ENCODE results near the gene ZIC1.

ZIC1 gene

DNA sequence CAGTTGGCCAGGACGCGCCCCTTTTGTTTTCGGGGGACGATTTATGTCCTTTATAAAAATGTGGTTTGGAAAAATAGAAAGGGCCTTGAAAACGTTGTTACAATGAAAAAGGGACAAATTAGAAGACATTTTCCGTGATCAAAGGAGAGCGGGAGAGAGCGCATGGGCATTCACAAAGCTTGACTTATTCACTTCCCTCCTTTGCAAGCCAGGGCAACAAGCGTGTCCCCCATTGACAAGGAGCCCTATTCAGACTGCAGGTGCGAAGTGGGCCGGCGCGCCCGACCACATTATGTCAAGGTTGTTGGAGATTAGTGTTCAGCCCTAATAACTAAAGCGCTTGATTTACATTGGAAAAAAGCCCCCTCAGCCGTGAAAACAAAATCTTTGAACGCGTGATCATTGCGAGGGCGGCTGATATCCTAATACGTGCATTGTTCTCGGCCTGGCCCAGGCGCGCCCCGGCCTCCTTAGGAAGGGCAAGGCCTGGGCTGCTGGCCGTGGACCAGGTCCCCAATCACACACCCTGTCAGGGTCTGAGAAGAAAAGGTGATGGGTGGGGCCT, 28.7 kb upstream of the ZIC1 start:
- DNase-seq (ENCODE audit: low read depth): no peak

DNA sequence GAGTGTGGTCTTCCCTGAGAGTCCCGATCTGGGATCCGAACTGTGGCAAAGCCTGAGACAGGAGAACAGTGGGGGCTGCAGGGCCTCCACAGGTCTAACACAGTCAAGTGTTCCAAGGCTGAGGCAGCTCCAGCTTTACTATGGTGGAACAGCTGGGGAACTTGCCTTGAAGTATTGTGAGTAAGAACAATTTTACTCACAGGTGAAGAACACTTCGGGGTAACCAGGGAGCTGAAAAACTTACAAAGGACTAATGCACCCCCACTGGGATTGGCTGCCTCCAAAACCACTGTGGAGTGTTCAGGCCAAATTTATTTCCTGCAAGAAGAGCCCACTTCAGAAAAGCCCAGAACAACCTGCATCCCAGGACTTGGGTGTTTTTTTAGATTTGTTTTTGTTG, 28.2 kb upstream of the ZIC1 start:
- no peak for DNase-seq (ENCODE audit: low read depth)

DNA sequence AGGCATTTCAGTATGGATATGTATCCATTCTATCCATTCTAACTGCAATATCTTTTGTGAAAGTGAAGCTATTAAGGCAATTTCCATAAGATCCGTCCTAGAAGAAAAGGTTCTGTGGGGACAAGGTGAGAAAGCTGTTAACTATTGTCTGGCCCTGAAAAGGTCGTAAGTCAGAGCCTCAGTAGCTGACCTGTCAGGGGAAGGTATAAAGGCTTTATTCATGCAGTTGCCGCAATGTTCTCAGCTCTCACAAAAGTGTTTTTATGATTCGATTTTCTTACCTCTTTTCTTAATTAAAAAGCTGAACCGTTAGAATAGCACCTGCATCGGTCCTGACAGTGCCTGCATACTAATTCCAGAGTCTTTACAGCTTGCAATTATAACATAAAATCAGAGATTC, 27.6 kb upstream of the ZIC1 start:
- DNase-seq (ENCODE audit: low read depth): no peak

DNA sequence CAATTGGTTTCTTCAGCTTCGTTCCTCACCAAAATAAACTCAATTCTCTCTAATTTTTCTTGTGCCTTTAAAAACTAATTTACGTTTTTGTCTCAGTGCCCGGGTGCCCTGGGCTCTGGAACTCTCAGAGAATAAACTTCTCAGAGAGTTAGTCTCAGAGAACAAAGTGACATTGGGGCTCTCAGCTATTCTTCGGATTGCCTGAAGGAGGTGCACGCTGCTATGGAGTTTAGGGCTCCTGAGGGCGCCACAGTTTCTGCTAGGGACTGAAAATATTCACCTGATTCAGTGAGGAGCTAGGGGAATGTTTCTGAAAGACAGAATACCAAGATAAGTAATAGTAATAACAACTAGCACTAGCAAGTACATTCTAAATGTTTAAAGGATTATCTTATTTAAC, 25.5 kb upstream of the ZIC1 start:
- no peak for DNase-seq (ENCODE audit: low read depth)

DNA sequence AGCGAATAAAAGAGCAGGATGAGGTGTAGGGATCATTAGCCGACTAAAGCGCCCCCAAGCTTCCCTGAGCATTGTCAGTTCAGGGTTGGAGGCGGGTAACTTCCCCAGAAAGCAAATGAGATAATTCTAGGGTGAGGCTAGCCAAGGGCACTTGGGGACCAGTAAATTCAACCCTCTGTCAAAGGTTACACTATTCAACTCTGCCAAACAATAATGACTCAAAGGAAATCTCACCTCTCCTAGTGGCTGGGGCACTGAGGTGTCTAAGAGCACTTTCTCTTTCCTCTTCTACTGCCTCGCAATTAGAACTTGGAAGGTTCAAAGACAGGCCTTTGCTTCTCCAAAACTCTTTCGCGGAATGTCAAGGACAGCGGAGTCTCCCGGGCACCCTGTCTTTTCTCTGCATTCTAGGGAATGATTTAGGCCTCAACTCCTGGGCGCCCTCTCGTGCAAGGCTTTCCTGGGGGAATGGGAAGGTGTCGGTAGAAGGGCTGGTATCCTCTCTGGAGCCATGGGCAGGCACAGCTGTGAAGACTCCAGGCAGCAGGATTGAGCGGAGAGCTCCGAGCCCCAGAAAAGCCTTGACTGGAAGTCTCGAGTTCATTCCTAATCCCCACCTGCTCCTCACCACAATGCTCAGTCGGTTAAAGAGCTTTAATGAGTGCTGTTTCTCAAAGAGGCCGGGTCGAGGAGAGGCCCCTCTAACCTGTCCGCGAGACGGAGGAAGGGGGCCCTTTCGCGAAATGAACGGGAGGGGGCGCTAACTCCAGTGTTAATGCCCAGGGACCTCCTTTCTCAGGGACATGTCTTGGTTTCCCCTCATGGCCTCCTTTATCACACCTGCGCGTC, 24.7 kb upstream of the ZIC1 start:
- no peak for DNase-seq (ENCODE audit: low read depth)

- DNase-seq (ENCODE audit: low read depth): no peak
Measured at GRCh38 chr3:147385059-147386012, 23.8 kb upstream of the ZIC1 start.

GRCh38 chr3:147387291-147387884, 21.8 kb upstream of the ZIC1 start:
- no peak for DNase-seq (ENCODE audit: low read depth)

GRCh38 chr3:147387885-147388699, 21.1 kb upstream of the ZIC1 start:
- DNase-seq (ENCODE audit: low read depth): no peak

DNA sequence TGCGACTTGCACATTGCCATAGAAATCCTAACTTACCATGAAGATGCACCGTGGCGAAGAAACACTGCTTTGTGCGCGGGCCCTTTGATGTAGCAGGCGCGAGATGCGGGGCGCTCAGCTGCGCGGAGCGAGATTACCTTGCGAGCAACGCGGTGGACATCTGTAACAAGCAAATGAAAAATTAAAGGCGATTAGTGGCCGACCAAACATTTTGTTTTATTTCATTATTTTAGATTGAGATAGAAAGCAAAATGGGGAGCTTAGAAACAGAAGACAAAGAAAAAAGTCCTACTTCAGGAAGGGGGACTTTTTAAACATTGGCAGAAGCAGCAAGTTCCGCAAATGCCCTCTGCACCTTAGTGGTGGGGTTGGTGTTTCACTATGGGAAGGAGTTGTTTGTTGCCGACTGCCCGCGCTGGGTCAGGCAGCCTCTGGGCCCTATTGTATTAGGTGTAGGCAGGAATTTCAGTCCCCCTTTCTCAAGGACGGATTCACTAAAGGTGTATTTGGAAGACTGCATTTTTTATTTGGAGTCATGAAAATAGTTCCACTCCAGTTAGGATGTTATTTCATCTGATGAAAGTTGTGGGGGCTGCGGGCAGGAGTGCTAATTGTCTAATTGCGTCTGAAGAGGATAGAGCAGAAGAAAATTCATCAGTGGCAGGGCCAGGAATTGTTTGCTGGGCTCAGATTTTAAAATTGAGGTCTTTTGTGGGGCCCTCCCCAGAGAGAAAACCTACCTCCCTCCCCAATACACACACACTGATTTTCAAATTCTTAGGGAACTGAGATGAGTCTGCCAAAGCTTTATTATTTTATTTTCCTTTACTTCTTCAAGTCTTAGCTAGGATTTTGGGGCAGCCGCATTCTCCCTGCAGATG, 20.2 kb upstream of the ZIC1 start:
- no peak for DNase-seq (ENCODE audit: low read depth)

DNA sequence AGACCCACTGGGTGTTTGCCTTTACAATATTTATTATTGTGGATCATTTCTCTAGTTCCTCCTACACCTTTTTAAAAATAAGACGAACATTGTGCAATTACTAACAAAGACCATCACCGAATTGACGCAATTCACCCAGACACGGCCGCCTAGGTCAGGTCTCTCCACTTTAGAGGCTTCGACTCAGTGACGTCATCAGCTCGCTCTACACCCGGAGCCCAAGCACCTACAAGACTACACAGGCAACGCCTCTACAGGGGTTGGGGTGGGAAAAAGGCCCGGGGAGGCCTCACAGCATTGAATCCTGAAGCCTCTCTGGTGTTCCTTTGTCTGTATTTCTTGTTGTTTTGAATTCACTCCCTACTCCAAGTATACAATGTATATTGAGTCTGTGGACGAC, 19.4 kb upstream of the ZIC1 start:
- no peak for DNase-seq (ENCODE audit: low read depth)

DNA sequence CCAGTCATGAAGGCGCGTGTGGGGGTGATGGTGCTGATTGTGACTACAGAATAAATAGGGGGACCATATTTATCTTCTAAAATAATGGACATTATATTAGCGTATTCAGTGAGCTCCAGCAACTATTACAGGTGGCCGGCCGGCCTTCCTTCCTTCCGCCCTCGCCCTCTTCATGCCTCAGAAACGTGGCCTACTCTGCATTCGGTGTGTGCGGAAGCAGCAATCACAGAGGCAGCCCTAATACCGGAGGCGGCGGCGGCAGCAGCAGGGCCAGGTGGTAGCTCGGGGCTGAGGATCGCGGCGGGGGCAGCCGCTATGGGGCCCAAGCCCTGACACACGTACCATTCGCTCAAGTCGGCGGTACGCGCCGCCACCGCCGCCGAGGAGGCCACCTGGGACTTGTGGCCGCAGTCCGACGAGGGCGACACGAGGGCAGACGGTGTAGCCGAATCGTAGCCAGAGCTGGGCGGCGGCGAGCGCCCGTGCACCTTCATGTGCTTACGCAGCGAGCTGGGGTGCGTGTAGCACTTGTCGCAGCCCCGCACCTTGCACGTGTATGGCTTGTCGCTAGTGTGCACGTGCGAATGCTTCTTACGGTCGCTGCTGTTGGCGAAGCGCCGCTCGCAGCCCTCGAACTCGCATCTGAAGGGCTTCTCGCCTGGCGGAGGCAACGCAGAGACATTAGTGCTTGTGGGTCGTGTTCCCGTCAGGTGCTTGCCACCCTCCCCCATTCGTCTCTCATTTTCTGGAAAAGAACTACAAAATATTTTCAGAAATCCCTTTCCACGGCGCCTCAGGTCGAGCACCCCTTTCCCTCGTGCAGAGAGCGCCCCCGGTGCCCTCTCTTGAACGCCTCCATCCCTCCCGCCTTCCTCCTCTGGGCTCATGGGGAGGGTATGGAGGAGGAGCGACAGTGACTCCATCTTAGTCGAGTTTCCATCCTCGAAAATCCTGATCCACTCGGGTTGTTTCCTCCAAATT, 18.3 kb upstream of the ZIC1 start:
- no peak for DNase-seq (ENCODE audit: low read depth)

GRCh38 chr3:147391781-147392624, 17.2 kb upstream of the ZIC1 start:
- no peak for DNase-seq (ENCODE audit: low read depth)

DNA sequence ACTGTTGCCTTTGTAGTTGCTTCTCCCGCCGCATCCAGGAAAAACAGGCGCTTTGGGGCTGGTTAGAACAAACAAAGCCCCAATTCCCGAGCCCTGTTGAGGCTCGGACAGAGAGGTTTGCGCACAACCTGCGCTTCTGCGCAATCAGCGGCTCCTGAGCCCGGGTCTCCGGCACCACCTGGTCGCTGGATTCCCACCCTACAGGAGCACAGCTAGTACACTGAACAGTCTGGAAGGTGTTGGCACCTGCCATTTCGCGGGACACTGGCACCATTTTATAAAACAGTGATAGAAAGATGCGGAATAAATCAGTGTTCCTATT, 16.6 kb upstream of the ZIC1 start:
- DNase-seq (ENCODE audit: low read depth): no peak

DNA sequence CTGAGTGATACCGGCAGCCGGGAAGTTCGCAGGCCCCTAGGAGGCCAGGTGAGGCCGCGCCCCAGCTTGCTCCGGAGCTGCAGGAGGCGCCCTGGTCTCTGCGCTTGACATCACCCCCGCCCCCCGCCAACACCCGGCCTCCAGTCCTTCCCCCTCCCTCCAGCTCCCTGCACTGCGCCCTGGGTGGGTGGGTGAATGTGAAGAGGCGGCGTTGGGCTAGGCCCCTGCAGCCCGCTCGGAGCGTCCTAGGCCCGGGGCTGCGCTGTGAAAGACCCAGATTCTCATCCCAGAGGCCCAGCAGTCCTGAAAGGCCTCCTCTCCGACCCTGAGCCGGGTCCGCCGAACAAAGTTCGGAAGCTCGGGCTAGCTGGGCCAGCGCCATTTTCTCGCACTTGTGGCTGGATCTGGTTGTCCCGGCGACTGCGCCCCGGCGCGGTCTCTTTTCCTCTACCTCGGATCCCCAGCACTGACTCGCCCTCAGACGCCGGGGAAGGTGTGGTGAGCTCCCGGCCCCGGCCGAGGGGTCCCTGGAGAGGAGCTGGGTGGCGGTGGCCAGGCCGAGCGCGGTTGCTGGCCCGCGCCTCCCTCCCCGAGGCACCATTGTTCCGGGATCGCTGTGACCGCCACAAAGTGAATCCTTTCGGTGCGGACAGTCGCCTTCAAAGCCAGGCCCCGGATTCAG, 15.8 kb upstream of the ZIC1 start:
- no peak for DNase-seq (ENCODE audit: low read depth)

- no peak for DNase-seq (ENCODE audit: low read depth)
Measured at GRCh38 chr3:147393943-147394883, 15.0 kb upstream of the ZIC1 start.

- DNase-seq (ENCODE audit: low read depth): no peak
Measured at GRCh38 chr3:147394884-147395225, 14.3 kb upstream of the ZIC1 start.
